GM23248 (cell line): ENCODE data around the gene ADGRA3.

Source experiments
- EZH2 ChIP-seq: fragments of 200-600 bp; sonication (generic); IDR thresholded peaks from 2 replicates; pipeline ENCODE4 v1.6.1; 2018; ENCODE audit warnings: antibody characterized with exemption, mild to moderate bottlenecking; ENCODE audit not compliant: insufficient read depth, poor library complexity, severe bottlenecking
- EZH2phosphoT487 ChIP-seq: fragments of 200-600 bp; sonication (generic); IDR thresholded peaks from 2 replicates; pipeline ENCODE4 v1.6.1; 2018; ENCODE audit warnings: antibody characterized with exemption, moderate library complexity, mild to moderate bottlenecking, low read depth; ENCODE audit not compliant: insufficient read depth

GRCh38 chr4:22539251-22539650, 23.4 kb upstream of the ADGRA3 start:
- TF ChIP-seq EZH2 (no peak), EZH2phosphoT487 (no peak)
